Activated naive CD8-positive, alpha-beta T cell treated with anti-CD3 and anti-CD28 coated beads for 36 hours (primary cell): ENCODE results near the gene ELL. TPM values are rescaled to one million over a fixed set of nuclear protein-coding genes. Genes with fewer than 3 reads are reported as not detected.
A peak's percentile ranks its signal among the peaks of the same experiment; 100 is the strongest.
"Not testable (repeated sequence)": the region's sequence is repeated elsewhere in the genome, so short reads cannot be mapped to it uniquely, and the experiment has no call there.

Experiments used
- DNase-seq: peaks from one replicate; pipeline ENCODE4 v3.0.0; 2021
- H3K27ac Mint-ChIP-seq: one replicate; pipeline ENCODE4 v1.8.0; 2022; ENCODE audit warnings: mild to moderate bottlenecking, moderate library complexity, mixed read lengths
- H3K27me3 Mint-ChIP-seq: one replicate; pipeline ENCODE4 v1.8.0; 2022; ENCODE audit warnings: mild to moderate bottlenecking, mixed read lengths
- H3K36me3 Mint-ChIP-seq: one replicate; pipeline ENCODE4 v1.8.0; 2021; ENCODE audit warnings: mild to moderate bottlenecking, mixed read lengths
- H3K4me1 Mint-ChIP-seq: one replicate; pipeline ENCODE4 v1.8.0; 2021; ENCODE audit warnings: mixed read lengths
- H3K4me3 Mint-ChIP-seq: one replicate; pipeline ENCODE4 v1.8.0; 2022; ENCODE audit warnings: mild to moderate bottlenecking, moderate library complexity, mixed read lengths
- H3K9me3 Mint-ChIP-seq: one replicate; pipeline ENCODE4 v1.8.0; 2022; ENCODE audit warnings: mixed read lengths
- total RNA-seq, 2 experiments: library from RNA; stranded (reverse); gene quantifications; one replicate each; pipeline ENCODE4 v1.2.3, GENCODE V29; 2021

Gene ELL
- total RNA-seq, 2 experiments from 2014 or later = 20.0 to 21.0 TPM

- Mint-ChIP-seq H3K36me3 (peaks cover 10% of the 10 kb centered on the region), H3K27ac (peak overlapping the region; percentile 25), H3K27me3 (peaks cover 27% of the 10 kb centered on the region), H3K4me1 (peaks cover 67% of the 10 kb centered on the region), H3K4me3 (peak overlapping the region; percentile 88), H3K9me3 (no peaks in the 10 kb centered on the region)
- DNase-seq = no peak
Measured at GRCh38 chr19:18420930-18421329, 100.9 kb downstream of the ELL start.

- peak overlapping the region; percentile 88 for H3K4me3 Mint-ChIP-seq
- peaks cover 70% of the 10 kb centered on the region for H3K4me1 Mint-ChIP-seq
- no peaks in the 10 kb centered on the region for H3K9me3 Mint-ChIP-seq
- peak overlapping the region; percentile 75 for H3K27ac Mint-ChIP-seq
- DNase-seq = peak; percentile 64
- peaks cover 10% of the 10 kb centered on the region for H3K36me3 Mint-ChIP-seq
- H3K27me3 Mint-ChIP-seq = peaks cover 33% of the 10 kb centered on the region
Measured at GRCh38 chr19:18419699-18420460, 102.0 kb downstream of the ELL start.

GRCh38 chr19:18419195-18419698 is 102.6 kb downstream of the ELL start, which contains the start of gene SSBP4:
SSBP4 (plus strand) TSS chr19:18419398; CDS start chr19:18419649, 251 bp downstream.
- H3K27me3 Mint-ChIP-seq = peaks cover 33% of the 10 kb centered on the region
- H3K4me3 Mint-ChIP-seq = peak within 1 kb of the TSS; percentile 88
- DNase-seq = peak; percentile 84
- H3K36me3 Mint-ChIP-seq = peaks cover 10% of the 10 kb centered on the region
- H3K4me1 Mint-ChIP-seq = peaks cover 71% of the 10 kb centered on the region
- no peaks in the 10 kb centered on the region for H3K9me3 Mint-ChIP-seq
- H3K27ac Mint-ChIP-seq = peak within 1 kb of the TSS; percentile 75

DNA sequence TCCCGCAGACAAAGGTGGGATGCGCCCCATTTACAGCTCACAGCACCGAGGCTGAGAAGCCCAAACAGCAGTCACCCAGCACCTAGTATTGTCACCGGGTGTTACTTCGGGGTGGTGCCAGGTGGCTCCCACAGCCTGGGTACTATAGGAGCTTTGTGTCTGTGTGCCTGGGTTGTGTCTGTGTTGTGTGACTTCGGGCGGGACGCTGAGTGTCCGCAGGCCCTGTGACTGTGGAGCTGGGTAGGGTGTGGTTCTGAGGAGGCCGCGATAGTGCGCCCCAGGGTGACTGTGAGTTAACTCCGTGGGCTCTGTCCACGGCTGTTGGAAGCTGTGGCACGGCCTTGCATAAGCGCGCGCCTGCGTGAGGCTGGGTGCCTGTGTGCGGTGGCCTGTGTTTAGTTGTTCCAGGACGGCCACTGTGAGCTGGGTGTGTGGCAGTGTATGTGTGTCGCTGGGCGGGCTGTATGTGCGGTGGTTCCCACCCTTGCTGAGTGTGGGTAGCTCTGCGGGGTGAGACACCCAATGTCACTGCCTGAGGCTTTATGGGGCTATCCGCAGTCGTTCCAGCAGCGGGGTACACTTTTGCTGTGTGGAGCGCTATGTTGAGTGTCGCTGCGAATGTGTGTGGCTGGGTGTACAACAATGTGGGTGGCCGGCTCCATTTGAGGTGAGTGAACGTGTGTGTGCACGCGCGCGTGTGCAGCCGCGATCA is 103.2 kb downstream of the ELL start:
- Mint-ChIP-seq H3K27me3 (peaks cover 37% of the 10 kb centered on the region), H3K36me3 (peaks cover 10% of the 10 kb centered on the region), H3K4me3 (peak overlapping the region; percentile 73), H3K9me3 (no peaks in the 10 kb centered on the region), H3K4me1 (peaks cover 71% of the 10 kb centered on the region), H3K27ac (peak overlapping the region; percentile 72)
- peak; percentile 51 for DNase-seq

DNA sequence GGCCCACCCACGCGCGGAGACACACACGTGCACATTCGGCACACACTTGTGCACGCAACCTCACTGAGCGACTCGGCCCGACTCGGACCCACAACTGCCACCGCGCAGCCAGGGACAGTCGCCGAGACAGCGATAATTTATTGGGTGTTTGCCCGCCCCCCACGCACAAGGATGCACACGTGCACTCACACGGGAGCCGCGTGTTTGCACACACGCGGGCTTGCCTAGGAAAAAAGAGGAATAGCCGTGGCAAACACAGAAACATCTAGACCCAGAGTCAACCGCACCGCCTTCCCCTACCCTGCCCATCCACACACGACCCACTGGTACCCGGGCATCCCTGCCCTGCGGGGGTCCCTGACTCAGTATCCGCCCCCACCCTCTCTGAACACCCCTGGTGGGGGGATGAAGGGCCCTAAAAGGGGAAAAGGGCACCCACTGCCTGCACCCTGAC is 103.8 kb downstream of the ELL start:
- peaks cover 10% of the 10 kb centered on the region for H3K36me3 Mint-ChIP-seq
- no peaks in the 10 kb centered on the region for H3K9me3 Mint-ChIP-seq
- peaks cover 68% of the 10 kb centered on the region for H3K4me1 Mint-ChIP-seq
- H3K27ac Mint-ChIP-seq = peak overlapping the region; percentile 38
- peak overlapping the region; percentile 73 for H3K4me3 Mint-ChIP-seq
- no peak for DNase-seq
- peaks cover 38% of the 10 kb centered on the region for H3K27me3 Mint-ChIP-seq

- Mint-ChIP-seq H3K9me3 (no peaks in the 10 kb centered on the region), H3K36me3 (peaks cover 10% of the 10 kb centered on the region), H3K4me1 (peaks cover 62% of the 10 kb centered on the region), H3K27ac (peak overlapping the region; percentile 85), H3K27me3 (peaks cover 44% of the 10 kb centered on the region), H3K4me3 (peak overlapping the region; percentile 73)
- no peak for DNase-seq
Measured at GRCh38 chr19:18417250-18418028, 104.4 kb downstream of the ELL start.

DNA sequence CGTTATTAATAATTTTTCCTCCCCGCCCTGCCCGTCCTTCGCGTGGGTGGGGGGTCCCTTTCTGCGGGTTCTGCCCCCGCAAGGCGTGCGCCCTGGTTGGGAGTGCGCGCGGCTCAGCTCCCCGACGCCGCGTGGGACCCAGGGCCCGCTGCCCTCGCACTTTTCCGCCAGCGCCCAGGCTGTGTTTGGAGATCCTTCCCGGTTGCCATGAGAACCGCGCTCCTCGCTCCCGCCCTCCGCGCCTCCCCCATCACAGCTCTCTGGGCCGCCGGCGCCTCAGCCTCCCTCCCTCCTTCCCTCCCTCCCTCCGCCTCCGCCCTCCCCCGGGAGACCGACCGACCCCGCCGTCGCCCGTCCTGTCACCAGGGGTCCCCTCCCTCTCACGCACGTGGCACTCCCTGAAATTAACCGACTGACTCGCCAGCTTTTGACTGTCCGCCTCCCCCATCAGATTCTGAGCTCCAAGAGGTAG is 105.1 kb downstream of the ELL start:
- Mint-ChIP-seq H3K27me3 (peaks cover 45% of the 10 kb centered on the region), H3K4me3 (peak overlapping the region; percentile 73), H3K36me3 (peaks cover 8% of the 10 kb centered on the region), H3K9me3 (no peaks in the 10 kb centered on the region), H3K4me1 (peaks cover 58% of the 10 kb centered on the region), H3K27ac (peak overlapping the region; percentile 85)
- DNase-seq = peak; percentile 81

- peak overlapping the region; percentile 74 for H3K4me3 Mint-ChIP-seq
- peak overlapping the region; percentile 75 for H3K27ac Mint-ChIP-seq
- H3K4me1 Mint-ChIP-seq = peaks cover 49% of the 10 kb centered on the region
- DNase-seq = no peak
- peaks cover 2% of the 10 kb centered on the region for H3K36me3 Mint-ChIP-seq
- no peaks in the 10 kb centered on the region for H3K9me3 Mint-ChIP-seq
- H3K27me3 Mint-ChIP-seq = peaks cover 53% of the 10 kb centered on the region
Measured at GRCh38 chr19:18415178-18415867, 106.5 kb downstream of the ELL start.

GRCh38 chr19:18414504-18415177 is 107.2 kb downstream of the ELL start:
- no peak for DNase-seq
- no peaks in the 10 kb centered on the region for H3K36me3 Mint-ChIP-seq
- no peaks in the 10 kb centered on the region for H3K9me3 Mint-ChIP-seq
- H3K27me3 Mint-ChIP-seq = peaks cover 53% of the 10 kb centered on the region
- H3K4me1 Mint-ChIP-seq = peaks cover 47% of the 10 kb centered on the region
- H3K4me3 Mint-ChIP-seq = peak overlapping the region; percentile 34
- H3K27ac Mint-ChIP-seq = peak overlapping the region; percentile 38

DNA sequence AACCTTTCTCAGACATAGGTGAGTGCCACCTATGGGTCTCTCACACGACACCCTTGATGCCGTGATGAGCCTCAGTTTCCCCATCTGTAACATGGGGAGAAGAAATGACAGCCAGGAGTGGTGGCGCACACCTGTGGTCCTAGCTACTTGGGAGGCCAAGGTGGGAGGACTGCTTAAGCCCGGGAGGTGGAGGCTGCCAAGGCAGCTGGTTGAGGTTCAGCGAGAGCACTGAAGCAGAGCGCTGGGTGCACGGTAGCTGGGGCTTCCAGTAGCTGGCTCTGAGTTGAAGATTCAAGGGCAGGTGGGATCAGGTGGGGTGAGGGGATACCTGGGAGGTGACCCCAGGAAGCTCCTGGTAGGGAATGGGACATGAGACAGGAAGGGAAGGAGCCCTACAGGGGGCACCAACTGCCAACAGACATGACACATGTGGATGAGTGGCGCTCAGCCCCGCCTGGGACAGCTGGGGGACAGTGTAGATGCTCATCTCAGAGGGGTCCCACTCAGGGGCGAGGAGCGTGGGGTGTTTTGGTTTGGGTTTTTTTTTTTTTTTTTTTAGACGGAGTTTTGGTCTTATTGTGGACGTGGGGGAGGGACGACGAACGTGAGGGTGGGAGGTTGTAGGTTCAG is 109.1 kb downstream of the ELL start:
- Mint-ChIP-seq H3K27me3 (peaks cover 41% of the 10 kb centered on the region), H3K9me3 (no peaks in the 10 kb centered on the region), H3K4me3 (no peak overlapping the region), H3K36me3 (no peaks in the 10 kb centered on the region), H3K4me1 (peaks cover 34% of the 10 kb centered on the region), H3K27ac (no peak overlapping the region)
- DNase-seq = no peak

DNA sequence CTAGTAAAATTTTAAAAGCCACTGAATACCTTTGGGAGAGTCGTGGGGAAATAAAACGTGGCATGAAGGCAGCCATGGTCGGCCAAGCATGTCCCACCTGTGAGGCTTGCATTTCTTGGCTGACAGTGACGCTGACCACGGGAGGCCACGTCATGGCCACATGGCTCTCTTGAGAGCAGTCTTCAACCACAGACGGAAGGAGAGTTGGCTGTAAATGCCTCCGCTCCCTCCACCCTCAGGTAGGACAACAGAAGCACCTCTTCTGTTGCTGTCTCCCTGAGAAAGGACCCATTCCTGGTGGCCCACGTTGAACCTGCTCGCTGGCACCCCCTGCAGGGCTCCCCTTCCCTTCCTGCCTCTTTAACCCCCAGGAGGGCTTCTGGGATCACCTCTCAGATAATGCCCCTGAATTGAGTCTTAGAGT is 113.8 kb downstream of the ELL start:
- peaks cover 3% of the 10 kb centered on the region for H3K4me1 Mint-ChIP-seq
- peaks cover 16% of the 10 kb centered on the region for H3K27me3 Mint-ChIP-seq
- no peaks in the 10 kb centered on the region for H3K36me3 Mint-ChIP-seq
- no peak for DNase-seq
- H3K9me3 Mint-ChIP-seq = no peaks in the 10 kb centered on the region
- H3K27ac Mint-ChIP-seq = no peak overlapping the region
- H3K4me3 Mint-ChIP-seq = no peak overlapping the region

DNA sequence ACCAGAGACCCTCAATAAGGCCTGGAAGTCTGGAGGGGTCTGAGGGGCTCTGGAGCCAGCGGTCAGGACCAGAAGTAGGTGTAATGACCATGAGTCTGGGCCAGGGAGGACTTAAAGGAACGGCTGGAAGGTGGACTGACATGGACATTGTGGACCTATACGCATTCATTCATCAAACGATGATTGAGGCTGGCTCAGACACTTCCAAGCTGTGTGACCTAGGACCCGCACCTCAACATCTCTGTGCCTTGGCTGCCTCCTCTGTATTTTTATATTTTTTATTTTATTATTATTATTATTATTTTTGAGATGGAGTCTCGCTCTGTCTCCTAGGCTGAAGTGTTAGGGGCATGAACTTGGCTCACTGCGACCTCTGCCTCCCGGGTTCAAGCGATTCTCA is 115.1 kb downstream of the ELL start:
- Mint-ChIP-seq H3K27ac (no peak overlapping the region), H3K4me1 (peaks cover 3% of the 10 kb centered on the region), H3K4me3 (no peak overlapping the region), H3K36me3 (no peaks in the 10 kb centered on the region), H3K27me3 (peaks cover 11% of the 10 kb centered on the region), H3K9me3 (no peaks in the 10 kb centered on the region)
- DNase-seq = no peak

DNA sequence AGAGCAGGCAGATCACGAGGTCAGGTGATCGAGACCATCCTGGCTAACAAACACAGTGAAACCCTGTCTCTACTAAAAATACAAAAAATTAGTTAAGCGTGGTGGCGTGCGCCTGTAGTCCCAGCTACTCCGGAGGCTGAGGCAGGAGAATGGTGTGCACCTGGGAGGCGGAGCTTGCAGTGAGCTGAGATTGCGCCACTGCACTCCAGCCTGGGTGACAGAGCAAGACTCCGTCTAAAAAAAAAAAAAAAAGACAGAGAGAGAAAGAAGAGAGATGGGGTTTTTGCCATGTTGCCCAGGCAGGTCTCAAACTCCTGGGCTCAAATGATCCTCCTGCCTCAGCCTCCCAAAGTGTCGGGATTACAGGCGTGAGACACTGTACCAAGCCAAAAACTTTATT is 116.1 kb downstream of the ELL start:
- H3K36me3 Mint-ChIP-seq = not testable (repeated sequence)

More for the DNA sequence above, 116.1 kb downstream of the ELL start:
- DNase-seq, H3K27me3 Mint-ChIP-seq, H3K9me3 Mint-ChIP-seq, H3K4me3 Mint-ChIP-seq, H3K27ac Mint-ChIP-seq, H3K4me1 Mint-ChIP-seq: not testable (repeated sequence)
